Measurements from ENCODE around the gene PRKCB.
A peak's percentile ranks its signal among the peaks of the same experiment; 100 is the strongest.

The PRKCB gene

DNA sequence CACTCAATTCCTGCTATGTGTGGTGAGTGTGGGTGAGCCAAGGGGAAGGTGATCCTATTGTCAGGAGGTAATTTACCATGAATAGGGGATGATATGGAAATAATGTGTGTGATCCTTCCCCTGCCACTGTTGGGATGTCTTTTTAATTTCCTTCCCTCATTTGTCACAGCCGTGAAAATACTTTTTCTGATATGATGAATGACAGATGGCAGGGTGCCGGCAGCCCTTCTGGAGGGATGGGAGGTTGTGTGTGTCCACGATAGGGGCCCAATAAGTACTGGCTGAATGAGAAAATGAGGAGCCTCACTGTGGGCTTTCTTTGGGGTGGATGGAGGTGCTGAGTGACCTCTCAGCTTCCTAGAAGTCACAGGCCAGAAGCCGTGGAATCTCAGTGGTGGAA lies 109.5 kb downstream of the PRKCB start:
- DNase-seq, result no peak

DNA sequence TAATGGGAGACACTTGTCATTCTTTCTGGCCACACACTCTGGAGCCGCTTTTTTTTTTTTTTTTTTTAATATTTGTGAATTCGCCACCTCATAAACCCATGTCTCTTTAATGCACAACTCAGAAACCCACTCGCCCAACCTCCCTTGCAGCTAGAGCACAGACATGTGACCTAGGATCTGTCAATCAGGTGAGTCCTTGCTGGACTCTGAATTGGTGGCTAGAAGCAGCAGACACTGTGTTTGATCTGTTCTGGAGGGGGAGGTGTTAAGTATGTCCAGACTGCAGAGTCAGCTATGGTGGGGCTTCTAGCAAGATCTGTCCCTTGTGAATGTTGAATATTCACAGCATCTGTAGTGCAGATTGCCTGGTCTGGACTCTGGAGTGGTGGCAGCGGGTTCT lies 112.1 kb downstream of the PRKCB start:
- no peak for DNase-seq

DNA sequence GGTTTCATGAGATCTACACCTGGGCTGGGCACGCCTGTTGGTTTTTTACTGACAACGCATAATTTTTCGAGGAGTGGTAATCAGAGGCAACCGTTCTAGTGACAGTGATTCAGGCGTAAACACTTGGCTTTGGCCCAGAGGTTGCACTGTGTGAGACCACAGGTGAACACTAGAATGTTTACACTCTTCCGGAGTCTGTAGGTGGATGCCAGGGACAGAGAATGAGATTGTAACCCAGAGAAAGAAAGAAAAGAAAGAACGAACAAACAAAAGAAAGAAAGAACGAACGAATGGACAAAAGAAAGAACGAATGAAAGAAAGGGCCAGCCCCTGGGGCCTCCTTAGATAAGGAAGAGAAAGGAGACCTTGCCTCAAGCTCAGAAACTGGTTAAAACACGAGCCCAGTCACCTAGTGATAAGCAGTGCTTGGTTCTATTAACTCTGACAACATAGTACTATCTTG lies 113.2 kb downstream of the PRKCB start:
- DNase-seq, result no peak

DNA sequence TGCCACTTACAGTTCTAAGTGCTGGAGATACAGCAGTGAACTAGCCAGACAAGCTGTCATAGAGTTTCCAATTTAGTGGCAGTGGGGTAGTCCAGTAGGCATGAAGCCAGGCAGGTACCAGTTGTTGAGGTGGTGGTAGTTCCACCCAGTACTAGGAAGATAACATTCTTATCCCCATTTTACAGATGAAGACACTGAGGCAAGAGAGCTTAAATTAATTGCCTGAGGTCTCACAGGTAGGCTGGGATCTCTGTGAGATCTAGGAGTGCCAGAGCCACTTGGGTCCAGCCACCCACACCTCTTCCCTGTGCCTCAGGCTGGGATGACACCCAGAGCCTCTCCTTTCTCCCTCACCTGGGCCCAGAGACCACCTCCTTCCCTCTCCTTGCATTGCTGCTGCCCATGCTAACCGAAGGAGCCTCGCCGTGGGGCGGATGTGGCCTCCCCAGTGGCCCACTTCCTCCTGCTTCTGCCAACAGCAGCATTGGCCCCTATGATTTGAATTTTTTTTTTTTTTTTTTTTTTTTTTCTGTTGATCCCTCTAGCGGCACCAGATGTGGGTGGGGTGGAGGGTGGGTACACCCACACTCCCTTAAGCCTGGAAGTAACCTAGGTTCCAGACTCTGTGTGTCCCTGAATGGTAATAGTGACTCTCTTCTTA lies 114.0 kb downstream of the PRKCB start:
- DNase-seq, result peak; percentile 45

DNA sequence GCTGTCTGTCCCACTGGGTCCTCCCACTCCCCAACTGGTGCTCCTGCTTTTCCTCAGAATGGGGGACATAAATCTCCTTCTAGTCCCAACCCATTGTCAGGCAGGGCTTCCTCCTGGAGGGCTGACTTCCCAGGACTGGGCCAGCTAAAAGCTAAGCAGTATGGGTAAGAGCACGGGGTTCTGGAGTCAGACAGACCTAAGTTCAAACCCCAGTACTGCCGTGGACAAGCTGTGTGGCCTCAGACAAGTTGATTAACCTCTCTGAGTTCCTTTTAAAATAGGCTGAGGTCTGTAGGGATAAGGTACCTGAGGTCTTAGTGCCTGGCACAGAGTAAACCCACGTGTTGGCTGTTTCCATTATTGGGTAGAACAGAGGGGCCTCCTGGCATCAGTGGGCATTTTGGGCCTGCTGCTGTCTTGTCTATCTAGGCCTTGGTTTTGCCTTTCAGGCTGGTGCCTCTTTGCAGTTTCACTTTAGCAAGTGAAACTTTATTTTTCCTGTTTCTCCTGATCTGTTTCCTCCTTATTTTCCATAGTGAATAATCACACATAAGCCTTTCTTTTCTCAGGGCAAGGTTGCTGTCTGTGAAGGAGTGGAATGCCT lies 114.6 kb downstream of the PRKCB start:
- DNase-seq, result no peak

DNA sequence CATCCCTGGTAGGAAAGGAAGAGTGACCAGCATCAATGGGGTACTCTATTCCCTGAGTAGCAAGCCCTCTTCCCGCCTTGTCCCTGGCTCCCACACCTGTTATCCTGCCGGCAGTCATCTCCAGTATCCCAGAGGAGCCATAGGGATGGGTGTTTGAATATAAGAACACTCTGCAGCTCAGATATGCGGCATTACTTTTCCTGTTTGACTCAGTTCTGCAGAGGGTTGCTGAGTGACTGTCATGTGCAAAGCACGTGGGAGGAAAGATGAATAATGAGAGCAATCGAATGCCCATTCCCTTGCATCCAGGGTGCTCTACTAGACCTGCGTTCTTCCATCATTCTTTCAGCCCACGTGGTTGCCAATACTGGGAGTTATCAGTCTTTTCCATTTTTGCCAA lies 115.1 kb downstream of the PRKCB start:
- DNase-seq, result no peak

DNA sequence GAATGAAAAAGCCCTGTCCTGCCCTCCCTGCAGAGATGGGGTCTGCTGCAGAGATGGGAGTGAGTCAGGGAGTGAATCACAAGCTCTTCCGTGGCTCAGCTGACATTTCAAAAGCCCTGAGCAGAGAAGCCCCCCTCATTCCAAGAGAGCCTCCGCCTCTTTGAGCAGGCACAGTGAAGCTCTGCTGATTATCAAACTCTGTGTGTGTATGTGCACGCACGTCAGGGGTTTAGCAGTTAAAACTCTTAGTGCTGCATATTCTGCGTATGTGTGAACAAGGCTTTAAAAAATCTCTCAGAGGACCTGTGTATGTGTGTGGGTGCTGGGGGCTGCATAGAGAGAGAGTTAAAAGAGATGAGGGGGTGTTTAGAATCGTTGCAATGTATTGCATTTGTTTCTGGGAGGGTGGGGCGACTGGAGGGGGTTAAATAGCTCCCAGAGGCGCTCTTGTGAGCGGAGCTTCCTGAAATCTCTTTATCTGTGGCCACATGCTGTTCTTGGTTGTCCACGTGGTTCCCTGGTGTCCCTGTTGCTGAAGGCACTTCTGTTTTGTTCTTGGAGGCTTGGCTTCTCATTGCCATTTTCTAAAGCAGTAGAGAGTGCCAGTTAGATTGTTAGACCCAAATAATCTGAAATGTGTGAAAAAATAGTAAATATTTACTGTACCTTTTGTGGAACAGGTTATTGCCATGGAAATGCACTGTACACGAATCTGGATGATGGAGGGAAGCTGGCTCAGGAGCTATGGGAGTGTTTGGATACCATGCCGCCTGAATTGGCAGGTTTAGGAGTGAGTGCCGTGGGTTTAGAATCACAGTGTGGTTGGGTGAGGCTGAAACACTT lies 116.6 kb downstream of the PRKCB start:
- DNase-seq, result peak; percentile 74 to 79

DNA sequence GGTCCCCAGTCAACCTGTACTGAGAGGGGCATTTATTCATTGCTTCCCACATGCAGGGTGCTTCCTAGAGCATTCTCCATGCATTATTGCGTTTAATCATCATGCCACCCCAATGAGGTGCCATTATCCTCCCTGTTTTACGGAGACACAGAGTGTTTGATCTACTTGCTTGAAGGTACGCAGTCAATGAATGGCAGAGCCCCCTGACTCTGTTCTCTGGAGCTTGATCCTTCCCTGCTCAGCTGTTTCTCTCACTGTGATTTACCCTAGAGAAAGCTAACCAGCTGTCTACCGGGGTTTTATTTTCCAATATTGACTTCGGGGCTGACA lies 117.2 kb downstream of the PRKCB start:
- DNase-seq, result no peak

DNA sequence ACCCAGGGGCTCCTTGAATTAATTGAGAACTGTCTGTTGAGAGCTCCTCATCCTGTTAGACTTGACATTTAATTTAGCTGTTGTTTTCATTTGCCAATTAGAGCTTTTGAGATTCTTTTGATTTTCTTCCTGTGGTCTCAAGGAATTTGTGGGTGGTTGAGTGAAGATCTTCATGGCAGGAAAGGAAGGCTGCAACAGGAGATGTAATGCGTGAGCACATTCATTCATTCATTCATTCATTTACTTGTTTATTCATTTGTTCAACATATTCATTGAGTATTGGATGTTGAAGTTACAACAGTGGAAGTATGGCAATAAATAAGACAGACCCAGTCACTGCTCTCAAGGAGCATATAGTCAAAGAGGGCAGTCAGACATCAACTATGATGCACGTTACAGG lies 117.7 kb downstream of the PRKCB start:
- DNase-seq, result no peak

DNA sequence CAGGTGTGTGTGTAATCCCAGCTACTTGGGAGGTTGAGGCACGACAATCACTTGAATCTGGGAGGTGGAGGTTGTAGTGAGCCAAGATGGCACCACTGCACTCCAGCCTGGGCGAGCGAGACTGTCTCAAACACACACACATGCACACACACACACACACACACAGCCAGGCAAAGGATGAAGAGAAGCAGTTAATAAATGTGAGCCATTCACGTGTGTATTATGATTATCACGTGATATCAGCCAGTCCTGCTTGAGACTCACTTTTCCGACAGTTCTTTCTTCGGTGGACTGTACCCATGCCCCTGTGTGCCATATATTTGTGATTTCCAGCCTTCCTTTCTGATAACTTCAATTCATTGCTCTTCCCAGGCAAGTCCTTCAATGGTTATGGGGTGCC lies 119.3 kb downstream of the PRKCB start:
- no peak for DNase-seq

DNA sequence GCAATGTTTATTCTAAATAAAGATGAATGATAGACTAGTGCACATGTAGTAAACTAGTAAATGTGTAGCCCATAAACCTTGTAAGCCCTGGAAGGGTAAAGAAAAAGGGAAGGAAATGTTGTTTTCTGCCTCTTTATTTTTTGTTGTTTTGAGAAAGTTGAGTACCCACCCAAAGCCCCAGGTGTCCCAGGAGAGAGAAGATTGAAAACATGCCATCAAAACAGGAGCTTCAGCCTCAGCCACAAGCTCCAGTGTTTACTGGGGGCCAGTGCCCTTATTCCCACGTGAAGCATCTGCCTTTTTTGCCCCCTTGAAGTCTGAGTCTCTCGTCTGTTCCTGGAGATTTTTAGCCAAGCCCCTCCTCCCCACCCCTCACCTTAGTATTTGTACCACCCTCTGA lies 121.5 kb downstream of the PRKCB start:
- no peak for DNase-seq

DNA sequence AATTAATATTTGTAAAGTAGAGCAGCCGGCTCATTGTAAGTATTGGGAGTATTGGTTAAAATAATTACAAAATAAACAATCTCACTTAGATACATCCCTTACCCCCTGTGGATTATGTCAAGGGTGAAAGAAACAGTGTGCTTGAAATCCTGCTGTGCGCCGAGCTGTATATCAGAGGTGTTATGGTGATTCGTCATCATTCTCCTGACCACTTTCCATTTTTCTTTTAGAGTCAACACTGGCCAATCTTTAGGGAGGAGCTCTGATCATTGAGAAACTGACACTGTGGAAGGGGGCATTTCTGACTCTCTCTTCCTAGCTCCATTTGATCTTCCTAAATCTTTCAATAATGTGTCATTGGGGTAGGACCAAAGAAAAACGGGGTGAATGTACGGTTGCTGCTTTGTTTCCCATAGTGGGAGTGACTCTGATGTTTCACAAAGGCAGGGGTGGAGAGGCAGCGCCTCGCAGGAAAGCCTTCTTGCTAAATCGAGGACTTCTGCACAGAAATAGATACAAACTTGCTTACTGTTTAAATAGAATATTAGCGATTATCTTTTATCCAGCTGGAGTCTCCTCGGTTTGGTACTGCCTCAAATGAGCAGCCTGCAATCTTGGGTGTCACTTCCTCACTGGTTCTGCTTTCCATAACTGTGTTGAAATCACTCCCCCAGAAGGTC lies 123.4 kb downstream of the PRKCB start:
- DNase-seq, result peak; percentile 80

DNA sequence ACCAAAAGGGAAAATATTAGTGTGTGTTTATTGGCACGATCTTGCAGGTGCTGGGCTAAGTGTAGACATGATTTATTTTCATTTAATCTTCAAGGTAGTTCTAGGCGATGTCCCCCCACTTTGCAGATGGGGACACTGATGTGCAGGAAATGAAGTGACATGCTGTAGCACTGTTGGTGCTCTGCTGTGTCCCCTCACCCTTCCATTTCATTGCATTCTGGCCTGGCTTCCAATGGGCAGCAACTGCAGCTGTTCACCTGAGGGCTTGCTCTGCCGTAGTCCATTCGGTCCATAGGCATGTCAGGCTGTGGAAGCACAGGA lies 123.9 kb downstream of the PRKCB start:
- DNase-seq, result no peak

DNA sequence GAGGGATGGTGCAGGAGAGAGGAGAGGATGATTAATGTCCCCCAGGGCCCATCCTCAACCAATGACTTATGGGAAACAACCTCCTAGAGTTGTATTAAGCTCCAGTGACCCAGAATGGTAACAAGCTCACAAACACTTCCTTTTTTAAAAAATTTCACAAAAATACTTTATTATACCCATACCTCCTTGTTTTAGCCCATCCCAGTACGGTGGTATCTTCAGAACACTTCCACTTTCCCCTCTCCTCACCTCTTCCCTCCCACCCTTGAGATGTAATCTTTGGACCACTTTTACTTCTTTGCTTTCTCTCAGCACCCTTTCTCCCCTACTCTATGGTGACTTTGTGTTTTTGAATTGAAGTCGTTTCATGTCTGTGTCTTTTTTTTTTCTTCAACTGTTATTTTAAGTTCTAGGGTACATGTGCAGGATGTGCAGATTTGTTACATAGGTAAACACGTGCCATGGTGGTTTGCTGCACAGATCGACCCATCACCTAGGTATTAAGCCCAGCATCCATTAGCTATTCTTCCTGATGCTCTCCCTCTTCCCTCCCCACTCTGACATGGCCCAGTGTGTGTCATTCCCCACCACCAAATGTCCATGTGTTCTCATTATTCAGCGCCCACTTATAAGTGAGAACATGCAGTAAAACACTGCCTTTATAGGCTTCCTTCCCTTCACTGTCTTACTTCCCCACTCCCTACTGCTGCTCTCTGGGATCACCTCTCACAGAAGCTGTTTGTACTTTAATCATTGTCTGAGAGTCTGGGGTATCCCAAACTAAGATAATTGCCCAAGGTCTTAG lies 124.5 kb downstream of the PRKCB start:
- no peak for DNase-seq

DNA sequence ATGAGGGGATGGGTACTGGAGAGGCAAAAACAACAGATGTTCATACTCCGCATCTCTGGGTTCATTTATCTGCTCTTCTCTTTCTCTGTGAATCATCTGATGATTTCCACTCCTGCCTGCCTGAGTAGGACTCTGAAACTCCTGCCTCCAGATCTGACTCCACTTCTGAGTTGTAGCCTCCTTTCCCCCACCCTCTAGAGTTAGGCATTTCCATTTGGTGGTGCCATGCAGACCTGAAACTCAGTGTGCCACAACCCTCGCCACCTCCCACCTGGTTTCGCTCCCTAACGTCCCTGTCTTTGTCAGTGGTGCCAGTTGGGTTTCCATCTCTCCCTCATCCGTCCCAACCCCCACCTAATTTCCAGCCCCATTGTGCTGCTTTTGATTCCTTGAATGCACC lies 126.2 kb downstream of the PRKCB start:
- no peak for DNase-seq

DNA sequence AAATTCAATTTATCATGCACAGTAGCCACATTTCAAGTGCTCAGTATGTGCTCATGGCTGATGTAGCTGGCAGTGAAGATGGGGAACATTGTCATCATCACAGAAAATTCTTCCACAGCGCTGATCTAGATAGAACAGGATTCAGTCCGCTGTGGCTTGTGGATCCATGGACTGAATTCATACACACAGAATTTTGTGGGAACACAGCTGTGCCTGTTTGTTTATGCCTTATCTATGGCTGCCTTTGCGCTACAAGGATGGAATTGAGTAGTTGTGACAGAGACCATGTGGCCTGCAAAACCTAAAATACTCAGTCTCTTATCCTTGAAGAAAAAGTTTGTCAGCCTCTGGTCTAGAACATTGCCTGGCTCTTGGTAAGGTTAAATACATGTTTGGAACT lies 128.4 kb downstream of the PRKCB start:
- DNase-seq, result no peak

DNA sequence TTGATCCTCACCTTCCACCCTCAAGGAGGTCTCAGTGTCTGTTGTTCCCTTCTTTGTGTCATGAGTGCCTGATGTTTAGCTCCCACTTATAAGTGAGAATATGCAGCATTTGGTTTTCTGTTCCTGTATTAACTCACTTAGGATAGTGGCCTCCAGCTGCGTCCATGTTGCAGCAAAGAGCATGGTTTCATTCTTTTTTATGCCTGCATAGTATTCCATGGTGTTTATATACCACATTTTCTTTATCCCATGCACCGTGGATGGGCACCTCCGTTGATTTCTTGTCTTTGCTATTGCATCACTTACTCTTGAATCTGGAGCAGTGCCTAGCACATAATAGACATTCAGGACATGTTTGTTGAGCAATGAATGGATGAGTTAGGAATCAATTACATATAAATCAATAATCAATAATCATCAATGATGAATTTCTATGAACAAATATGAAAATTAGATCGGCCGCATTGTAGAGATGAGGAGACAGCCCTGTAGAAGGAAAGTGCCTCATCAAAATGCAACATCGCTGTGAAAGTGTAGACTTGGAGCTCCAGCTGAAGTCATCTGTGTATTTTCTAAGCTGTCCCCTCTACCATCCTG lies 129.5 kb downstream of the PRKCB start:
- no peak for DNase-seq

DNA sequence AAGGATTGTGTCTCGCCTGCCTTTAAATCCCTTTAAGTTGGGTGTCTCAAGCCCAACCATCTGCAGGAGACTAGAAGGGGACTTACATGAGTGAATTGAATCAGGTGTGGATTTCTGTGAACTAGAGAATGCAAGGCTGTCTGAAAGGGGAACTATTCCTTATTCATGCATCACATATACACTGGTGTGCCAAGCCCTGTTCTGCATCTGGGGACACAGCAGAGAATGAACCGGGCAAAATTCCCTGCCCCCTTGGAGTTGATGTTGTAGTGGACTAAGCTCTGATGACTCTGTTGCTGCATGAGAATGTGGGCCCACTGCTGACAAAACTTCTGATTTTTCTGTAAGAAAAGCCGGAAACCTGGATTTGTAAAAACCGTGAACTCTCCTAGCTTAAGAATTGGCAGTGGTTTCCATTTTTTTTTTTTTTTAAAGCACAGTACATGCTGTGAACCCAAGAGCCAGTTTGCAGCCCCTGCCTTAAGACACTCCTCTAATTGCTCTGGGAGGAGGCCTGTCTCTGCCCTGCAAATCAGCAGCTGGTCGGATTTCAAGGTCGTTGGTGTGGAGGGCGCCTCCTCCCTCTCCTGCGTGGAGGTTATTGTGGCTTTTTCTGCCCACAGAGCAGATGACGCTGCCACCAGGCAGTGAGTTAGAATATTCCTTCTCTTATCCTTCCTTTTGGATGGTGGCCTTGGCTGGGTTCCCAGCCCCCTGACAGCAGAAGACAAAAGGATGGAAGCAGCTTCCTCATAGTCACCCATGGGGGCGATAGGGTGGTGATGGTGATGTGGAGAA lies 131.0 kb downstream of the PRKCB start:
- peak; percentile 9 to 22 for DNase-seq

DNA sequence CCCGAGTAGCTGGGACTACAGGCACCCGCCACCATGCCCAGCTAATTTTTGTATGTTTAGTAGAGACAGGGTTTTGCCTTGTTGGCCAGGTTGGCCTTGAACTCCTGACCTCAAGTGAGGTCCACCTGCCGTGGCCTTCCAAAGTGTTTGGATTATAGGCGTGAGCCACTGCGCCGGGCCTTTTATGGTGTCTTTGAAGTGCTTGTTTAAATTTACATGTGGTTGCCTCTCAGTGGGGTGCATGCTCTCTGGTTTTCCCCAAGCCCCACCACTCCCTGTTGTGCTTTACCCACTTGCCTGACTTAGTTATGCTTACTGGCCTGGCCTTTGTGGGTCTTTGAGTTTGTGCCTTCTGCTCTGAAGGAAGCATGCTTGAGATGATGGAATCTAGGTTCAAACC lies 132.0 kb downstream of the PRKCB start:
- no peak for DNase-seq

DNA sequence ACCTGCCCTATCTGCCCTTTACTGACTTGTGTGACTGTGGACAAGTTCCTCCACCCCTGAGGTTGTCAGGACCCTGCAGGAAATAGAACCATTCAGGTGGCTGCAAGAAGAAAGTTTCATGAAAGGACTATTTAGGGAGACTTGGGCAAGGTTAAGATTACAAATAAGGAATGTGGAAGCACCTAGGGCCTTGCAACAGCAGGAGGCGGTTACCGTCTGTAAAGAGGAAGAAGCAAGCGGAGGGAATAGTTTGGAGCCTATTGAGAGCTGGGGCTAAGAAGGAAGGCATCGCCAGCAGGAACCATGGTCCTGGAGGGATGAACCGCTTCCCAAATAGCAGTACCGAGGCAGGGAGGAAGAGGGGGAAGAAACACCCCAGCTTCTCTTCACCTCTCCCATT lies 132.4 kb downstream of the PRKCB start:
- DNase-seq, result peak; percentile 4 to 26

DNA sequence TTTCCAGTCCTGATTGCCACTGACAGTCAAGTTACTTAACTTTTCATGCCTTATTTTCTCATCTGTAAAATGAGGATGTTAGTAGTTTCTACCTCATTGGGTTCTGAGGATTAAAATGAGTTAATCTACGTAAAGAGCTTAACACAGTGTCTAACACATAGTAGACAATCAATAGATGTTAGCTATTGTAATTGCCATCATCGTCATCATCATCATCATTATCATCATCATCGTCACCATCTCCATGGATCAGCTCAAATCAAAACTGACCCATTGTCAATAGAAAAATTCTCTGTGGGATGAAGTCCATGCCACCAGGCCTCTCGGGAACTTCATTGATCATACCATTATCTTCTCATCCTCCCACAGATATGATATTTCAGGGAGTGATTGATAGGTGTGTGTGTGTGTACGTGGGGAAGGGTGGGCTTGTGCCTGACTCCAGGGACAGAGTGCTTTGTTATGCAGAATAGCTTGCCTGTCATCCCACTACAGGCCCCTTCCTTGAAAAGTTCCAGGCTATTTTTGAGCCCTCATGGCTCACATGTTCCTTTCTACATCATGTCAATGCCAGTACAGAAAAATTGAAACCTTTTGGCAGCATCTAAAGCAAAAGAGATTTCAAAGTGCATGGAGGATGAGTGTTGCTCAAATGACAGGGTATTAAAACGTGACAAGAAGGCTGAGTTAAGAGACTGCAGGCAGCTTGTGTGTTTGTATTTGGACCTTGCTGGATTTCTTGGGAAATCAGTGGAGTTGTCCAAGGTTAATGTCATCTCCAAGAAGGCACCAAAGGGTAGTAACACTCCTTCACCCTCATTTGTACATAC lies 133.9 kb downstream of the PRKCB start:
- no peak for DNase-seq

Data from AML-193 (cell line).